Stomach (tissue), 9 donors: Measurements from ENCODE around the gene NCAM1. TPM values are rescaled to one million over a fixed set of nuclear protein-coding genes. Genes with fewer than 3 reads are reported as not detected.
A peak's percentile ranks its signal among the peaks of the same experiment; 100 is the strongest.

Source experiments
- DNase-seq, 2 donors: peaks; one replicate each; pipeline versions ENCODE4 v3.0.0 to v3.0.0-alpha.2; 2013 to 2019
- H3K27ac ChIP-seq, 5 donors: fragments of 200-600 bp in 4 of 5; sonication (generic) in 4 of 5; one replicate each; pipeline ENCODE4 v1.5.1; 2013 to 2019; ENCODE audit warnings: mild to moderate bottlenecking in 1 of 5, moderate library complexity in 1 of 5
- H3K27me3 ChIP-seq, 3 donors: fragments of 200-600 bp; sonication (generic); one replicate each; pipeline ENCODE4 v1.5.1; 2017 to 2019; ENCODE audit warnings: mixed run types in 1 of 3
- H3K36me3 ChIP-seq, 4 donors: fragments of 200-600 bp; sonication (generic); 1 replicate in 3 of 4; 2 replicates in 1 of 4; pipeline ENCODE4 v1.5.1; 2016 to 2019
- H3K4me1 ChIP-seq, 4 donors: fragments of 200-600 bp; sonication (generic); one replicate each; pipeline ENCODE4 v1.5.1; 2016 to 2019
- H3K4me3 ChIP-seq, 4 donors: fragments of 200-600 bp; sonication (generic) in 3 of 4; one replicate each; pipeline ENCODE4 v1.5.1; 2016 to 2019; ENCODE audit warnings: mild to moderate bottlenecking in 1 of 4
- H3K9me3 ChIP-seq, 4 donors: fragments of 200-600 bp; sonication (generic); one replicate each; pipeline ENCODE4 v1.5.1; 2016 to 2019
- EP300 ChIP-seq: sonication (generic); formaldehyde crosslinking; IDR thresholded peaks from one replicate; pipeline ENCODE4 v1.6.1; 2017; ENCODE audit warnings: antibody characterized with exemption
- POLR2A ChIP-seq, 4 donors: fragments of 450-650 bp; IDR thresholded peaks; one replicate each; pipeline ENCODE4 v1.6.1; 2016; ENCODE audit warnings: antibody characterized with exemption in 4 of 4, control low read depth in 2 of 4, mild to moderate bottlenecking in 1 of 4, moderate library complexity in 1 of 4
- POLR2AphosphoS5 ChIP-seq, 3 donors: sonication (generic); formaldehyde crosslinking; IDR thresholded peaks; one replicate each; pipeline ENCODE4 v1.6.1; 2016; ENCODE audit warnings: antibody characterized with exemption in 3 of 3
- WGBS, 5 donors: extraction: QIAGEN DNeasy Blood & Tissue Kit in 3 of 5; methylation state at CpG; one replicate each; pipeline versions ENCODE4 v1.1.5 to v1.1.7; 2013 to 2018; 5-methylcytosine and 5-hydroxymethylcytosine counted together
- intact Hi-C: fragments of 100-400 bp; cut with DNase I; formaldehyde crosslinking; loops from one replicate; pipeline ENCODE4 v1.15.1; 2023; ENCODE audit warnings: low total_unique reads
- polyA plus RNA-seq, 3 donors: library from polyadenylated mRNA; stranded (reverse); fragments of 200-250 nt; gene quantifications; one replicate each; pipeline ENCODE4 v1.2.3, GENCODE V29; 2013
- total RNA-seq, 5 donors: library from RNA; depleted of rRNA; stranded (reverse); fragments of >200 nt; gene quantifications; one replicate each; pipeline versions ENCODE4 v1.1.0 to v1.2.3, GENCODE V29; 2014 to 2016
- TF ChIP-seq, protein P1 (sequence below), 7 experiments: fragments of 450-650 bp in 4 of 7; fragments of 200-600 bp in 3 of 7; sonication (generic) in 3 of 7; IDR thresholded peaks; one replicate each; pipeline ENCODE4 v1.5.1; 2016 to 2019; ENCODE audit warnings: antibody characterized with exemption in 7 of 7, control low read depth in 2 of 7, mild to moderate bottlenecking in 1 of 7
- donor health status: healthy with polysubstance abuse.
- donor health status: Bipolar disorder and iron deficiency.
- donor health status: healthy.

NCAM1 gene
- total and polyA plus RNA-seq, 8 donors, result 5.7 to 84.8 (median 28.9) TPM

DNA sequence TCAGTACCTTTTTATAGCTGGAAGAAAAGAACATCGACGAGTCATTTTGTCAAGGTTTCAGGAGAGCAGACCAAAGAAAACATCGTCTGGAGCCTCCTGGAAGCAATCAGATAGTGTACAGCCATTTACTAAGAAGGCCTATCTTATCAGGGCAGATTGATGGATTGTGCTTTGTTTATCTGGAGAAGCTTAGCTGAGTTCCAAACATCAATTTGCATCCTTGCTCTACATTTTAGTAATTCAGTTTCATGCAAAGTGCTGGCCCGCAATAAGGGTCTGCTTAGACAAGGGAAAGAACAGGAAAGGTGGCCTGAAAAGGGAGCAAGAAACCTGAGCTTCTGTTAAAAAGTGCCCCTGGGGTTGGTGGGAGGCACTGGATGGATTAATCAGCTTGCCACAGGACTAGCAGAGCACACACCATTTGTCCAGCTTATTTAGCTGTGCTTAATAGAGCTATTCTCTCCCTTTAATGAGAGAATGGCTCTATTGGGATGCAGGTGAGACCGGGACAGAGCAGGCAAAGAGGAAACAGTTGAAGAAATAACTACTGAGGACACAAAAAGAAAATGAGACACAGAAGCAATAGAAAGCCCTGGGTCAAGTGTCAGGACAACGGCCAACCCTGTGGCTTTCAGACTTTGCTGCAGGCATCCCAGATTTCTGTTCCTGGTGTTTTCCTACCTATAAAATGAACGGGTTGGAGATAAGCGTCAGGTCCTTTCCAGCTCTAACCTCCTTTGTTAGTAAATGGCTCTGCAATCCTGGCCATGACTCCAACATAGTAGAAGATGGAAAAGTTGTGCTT is 231.1 kb downstream of the NCAM1 start:
- no peak for DNase-seq
- H3K27me3 ChIP-seq, result no peaks in the 10 kb centered on the region
- peaks cover 3 to 29% (median 11%) of the 10 kb centered on the region in 4 donors for H3K4me1 ChIP-seq
- H3K27ac ChIP-seq, result no peak overlapping the region
- intact Hi-C loops, result no loop called here
- H3K36me3 ChIP-seq, result no peaks in the 10 kb centered on the region
- 38 to 48% (median 43%) methylated on average over 8 of the region's 8 CpGs for WGBS, 5 donors
- TF ChIP-seq POLR2A (IDR thresholded peaks at IDR 0.05) (no peak), POLR2AphosphoS5 (IDR thresholded peaks at IDR 0.05) (no peak), EP300 (no peak)
- TF ChIP-seq, protein P1, sequence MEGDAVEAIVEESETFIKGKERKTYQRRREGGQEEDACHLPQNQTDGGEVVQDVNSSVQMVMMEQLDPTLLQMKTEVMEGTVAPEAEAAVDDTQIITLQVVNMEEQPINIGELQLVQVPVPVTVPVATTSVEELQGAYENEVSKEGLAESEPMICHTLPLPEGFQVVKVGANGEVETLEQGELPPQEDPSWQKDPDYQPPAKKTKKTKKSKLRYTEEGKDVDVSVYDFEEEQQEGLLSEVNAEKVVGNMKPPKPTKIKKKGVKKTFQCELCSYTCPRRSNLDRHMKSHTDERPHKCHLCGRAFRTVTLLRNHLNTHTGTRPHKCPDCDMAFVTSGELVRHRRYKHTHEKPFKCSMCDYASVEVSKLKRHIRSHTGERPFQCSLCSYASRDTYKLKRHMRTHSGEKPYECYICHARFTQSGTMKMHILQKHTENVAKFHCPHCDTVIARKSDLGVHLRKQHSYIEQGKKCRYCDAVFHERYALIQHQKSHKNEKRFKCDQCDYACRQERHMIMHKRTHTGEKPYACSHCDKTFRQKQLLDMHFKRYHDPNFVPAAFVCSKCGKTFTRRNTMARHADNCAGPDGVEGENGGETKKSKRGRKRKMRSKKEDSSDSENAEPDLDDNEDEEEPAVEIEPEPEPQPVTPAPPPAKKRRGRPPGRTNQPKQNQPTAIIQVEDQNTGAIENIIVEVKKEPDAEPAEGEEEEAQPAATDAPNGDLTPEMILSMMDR (IDR thresholded peaks at IDR 0.05), result no peak
- no peak overlapping the region for H3K4me3 ChIP-seq
- H3K9me3 ChIP-seq, result no peaks in the 10 kb centered on the region

DNA sequence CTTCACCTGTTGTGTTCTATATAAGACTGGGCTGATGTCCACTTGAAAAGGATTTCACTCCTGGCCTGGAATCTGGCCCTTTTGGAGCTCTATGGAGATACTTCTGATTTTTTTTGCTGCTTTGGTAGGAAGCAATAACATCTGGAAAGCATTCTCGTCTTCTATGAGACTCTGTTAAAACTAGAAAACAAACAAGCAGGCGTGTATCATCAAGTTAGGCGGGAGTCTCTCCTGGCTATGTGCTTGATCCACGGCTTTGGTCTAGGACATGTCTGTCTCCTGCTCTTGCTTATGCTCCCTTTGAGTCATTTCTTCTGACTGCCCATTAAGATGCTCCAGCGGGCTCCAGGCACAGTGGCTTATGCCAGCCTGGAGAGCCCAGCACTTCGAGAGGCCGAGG is 231.8 kb downstream of the NCAM1 start:
- TF ChIP-seq EP300 (no peak), POLR2AphosphoS5 (IDR thresholded peaks at IDR 0.05) (no peak), POLR2A (IDR thresholded peaks at IDR 0.05) (no peak)
- TF ChIP-seq, protein P1 (IDR thresholded peaks at IDR 0.05), result no peak
- Histone ChIP-seq H3K36me3 (no peaks in the 10 kb centered on the region), H3K27me3 (no peaks in the 10 kb centered on the region), H3K4me3 (no peak overlapping the region), H3K27ac (no peak overlapping the region), H3K4me1 (peaks cover 3 to 29% (median 11%) of the 10 kb centered on the region in 4 donors), H3K9me3 (no peaks in the 10 kb centered on the region)
- WGBS, 5 donors, result 68 to 89% (median 82%) methylated on average over 7 of the region's 7 CpGs
- DNase-seq, result peak in 1 of 2 donors; percentile 58
- intact Hi-C loops, result no loop called here

DNA sequence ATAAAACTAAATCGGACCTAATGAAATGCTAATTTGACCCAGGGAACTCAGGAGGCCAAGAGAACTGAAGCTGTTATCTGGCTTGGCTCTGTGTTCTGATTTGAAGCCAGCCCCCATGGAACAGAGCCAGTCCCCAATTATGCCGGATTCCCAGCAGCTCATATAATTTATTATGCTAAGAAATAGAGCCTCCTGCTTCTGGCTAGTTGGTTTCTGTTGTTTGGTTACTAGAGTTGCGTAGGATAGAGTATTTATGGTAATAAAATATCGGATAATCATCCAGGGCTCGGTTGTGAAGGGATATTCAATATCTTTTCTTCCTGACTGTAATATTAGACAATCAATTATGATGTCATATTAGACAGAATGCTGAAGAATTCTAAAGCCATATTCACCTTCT is 232.7 kb downstream of the NCAM1 start:
- WGBS, 5 donors, result 29 to 55% (median 42%) methylated on average over 5 of the region's 5 CpGs
- Histone ChIP-seq H3K4me1 (peaks cover 3 to 29% (median 13%) of the 10 kb centered on the region in 4 donors), H3K36me3 (no peaks in the 10 kb centered on the region), H3K9me3 (no peaks in the 10 kb centered on the region), H3K27ac (no peak overlapping the region), H3K27me3 (no peaks in the 10 kb centered on the region), H3K4me3 (no peak overlapping the region)
- no peak for TF ChIP-seq EP300
- TF ChIP-seq, protein P1 (IDR thresholded peaks at IDR 0.05), result no peak
- TF ChIP-seq POLR2A (IDR thresholded peaks at IDR 0.05), result no peak
- TF ChIP-seq POLR2AphosphoS5 (IDR thresholded peaks at IDR 0.05), result no peak
- peak; percentile 50 to 76 for DNase-seq
- intact Hi-C loops, result no loop called here

DNA sequence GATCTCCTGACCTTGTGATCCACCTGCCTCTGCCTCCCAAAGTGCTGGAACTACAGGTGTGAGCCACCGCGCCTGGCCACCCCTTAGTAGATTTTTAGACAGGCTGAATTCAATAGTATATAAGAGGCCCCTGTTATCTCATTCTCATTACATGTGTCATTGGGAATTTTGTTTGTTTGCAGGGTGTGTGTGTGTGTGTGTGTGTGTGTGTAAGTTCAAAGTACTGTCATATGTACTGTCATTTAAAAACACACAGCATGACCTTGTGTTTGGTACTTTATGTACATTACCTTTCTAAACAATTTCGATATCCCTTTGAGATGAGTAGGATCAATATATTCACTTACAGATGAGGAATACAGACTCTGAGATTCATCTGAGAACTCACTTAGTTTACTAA is 234.5 kb downstream of the NCAM1 start:
- no peak overlapping the region for H3K4me3 ChIP-seq

More for the DNA sequence above, 234.5 kb downstream of the NCAM1 start:
- 92 to 96% (median 93%) methylated on average over 3 of the region's 3 CpGs for WGBS, 5 donors
- intact Hi-C loops, result no loop called here
- TF ChIP-seq, protein P1 (IDR thresholded peaks at IDR 0.05), result no peak
- TF ChIP-seq POLR2AphosphoS5 (IDR thresholded peaks at IDR 0.05) (no peak), POLR2A (IDR thresholded peaks at IDR 0.05) (no peak), EP300 (no peak)
- no peaks in the 10 kb centered on the region for H3K9me3 ChIP-seq
- H3K4me1 ChIP-seq, result peaks cover 0 to 29% (median 15%) of the 10 kb centered on the region in 4 donors
- H3K36me3 ChIP-seq, result no peaks in the 10 kb centered on the region
- no peaks in the 10 kb centered on the region for H3K27me3 ChIP-seq
- no peak overlapping the region for H3K27ac ChIP-seq
- no peak for DNase-seq
